Thymus (tissue), 11 donors: ENCODE data around the gene PBXIP1. TPM values are rescaled to one million over a fixed set of nuclear protein-coding genes. Genes with fewer than 3 reads are reported as not detected.
A peak's percentile ranks its signal among the peaks of the same experiment; 100 is the strongest.

Experiments
- DNase-seq, 9 donors: peaks; one replicate each; pipeline ENCODE4 v3.0.0-alpha.2; 2013; ENCODE audit warnings: low spot score in 9 of 9, low read depth in 6 of 9, missing footprints in 1 of 9
- H3K27ac ChIP-seq, 2 donors: one replicate each; pipeline ENCODE4 v1.5.1; 2013; ENCODE audit warnings: control low read depth in 1 of 2, low read depth in 1 of 2, low read length in 1 of 2, mild to moderate bottlenecking in 1 of 2, moderate library complexity in 1 of 2
- H3K27me3 ChIP-seq, 2 donors: one replicate each; pipeline ENCODE4 v1.5.1; 2013; ENCODE audit warnings: low read length in 1 of 2; ENCODE audit not compliant: control insufficient read depth in 2 of 2, insufficient read depth in 1 of 2
- H3K36me3 ChIP-seq, 2 donors: one replicate each; pipeline ENCODE4 v1.5.1; 2013; ENCODE audit warnings: low read length in 1 of 2, mild to moderate bottlenecking in 1 of 2, moderate library complexity in 1 of 2; ENCODE audit not compliant: control insufficient read depth in 2 of 2, insufficient read depth in 2 of 2
- H3K4me1 ChIP-seq, 2 donors: one replicate each; pipeline ENCODE4 v1.5.1; 2013; ENCODE audit warnings: low read length in 2 of 2; ENCODE audit not compliant: control insufficient read depth in 2 of 2, insufficient read depth in 2 of 2
- H3K4me3 ChIP-seq, 2 donors: one replicate each; pipeline ENCODE4 v1.5.1; 2013; ENCODE audit warnings: low read length in 2 of 2, control low read depth in 1 of 2, mild to moderate bottlenecking in 1 of 2
- H3K9me3 ChIP-seq, 2 donors: one replicate each; pipeline ENCODE4 v1.5.1; 2013; ENCODE audit warnings: low read length in 1 of 2, mild to moderate bottlenecking in 1 of 2; ENCODE audit not compliant: control insufficient read depth in 2 of 2, insufficient read depth in 1 of 2
- WGBS: extraction: QIAGEN DNeasy Blood & Tissue Kit; methylation state at CpG from one replicate; pipeline ENCODE4 v1.1.7; 2013; 5-methylcytosine and 5-hydroxymethylcytosine counted together
- polyA plus RNA-seq: library from polyadenylated mRNA; stranded (reverse); fragments of 200-250 nt; gene quantifications from one replicate; pipeline ENCODE4 v1.2.3, GENCODE V29; 2013
- total RNA-seq: library from RNA; stranded (reverse); fragments of 120-200 nt; gene quantifications from one replicate; pipeline ENCODE4 v1.2.4, GENCODE V29; 2013
- donor health status: healthy.

The PBXIP1 gene
- total and polyA plus RNA-seq, 2 donors = 91.5 to 104 TPM

DNA sequence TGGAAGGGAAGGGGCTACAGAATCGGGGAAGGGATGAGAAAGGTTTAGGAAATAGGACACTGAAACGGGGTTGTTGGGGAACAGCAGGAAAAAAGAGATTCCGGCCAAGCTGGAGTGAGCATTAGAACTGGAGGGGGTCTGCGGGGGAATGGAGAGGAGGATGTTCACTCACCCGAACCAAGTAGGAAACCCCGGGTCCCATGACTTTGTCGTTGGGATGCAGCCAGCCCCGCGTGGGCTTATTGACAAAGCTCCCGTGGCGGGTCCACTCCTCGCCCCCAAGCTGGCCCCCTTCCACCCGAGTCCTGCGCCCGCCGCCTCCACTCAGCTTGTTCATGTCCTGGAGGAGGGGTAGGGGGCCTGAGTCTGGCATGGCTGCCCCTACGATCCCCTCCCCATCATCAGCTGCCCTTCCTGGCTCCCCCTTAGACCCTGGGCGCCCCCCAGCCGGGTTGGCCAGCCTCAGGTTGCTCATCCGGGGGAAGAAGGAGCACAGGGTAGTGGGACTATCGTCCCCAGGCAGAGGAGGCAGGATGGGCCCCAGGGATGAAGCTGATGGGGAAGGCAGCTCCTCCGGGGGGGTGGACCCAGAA, 14.1 kb upstream of the PBXIP1 start:
- no peak for DNase-seq
- H3K27me3 ChIP-seq = no peaks in the 10 kb centered on the region
- peaks cover 11 to 36% of the 10 kb centered on the region in 2 donors for H3K4me1 ChIP-seq
- peaks cover 33 to 41% of the 10 kb centered on the region in 2 donors for H3K36me3 ChIP-seq
- H3K9me3 ChIP-seq = peaks cover 0 to 3% of the 10 kb centered on the region in 2 donors
- H3K27ac ChIP-seq = peak overlapping the region; percentile 43 to 70
- WGBS = 83% methylated on average over 22 of the region's 22 CpGs
- H3K4me3 ChIP-seq = peak overlapping the region in 1 of 2 donors; percentile 4

DNA sequence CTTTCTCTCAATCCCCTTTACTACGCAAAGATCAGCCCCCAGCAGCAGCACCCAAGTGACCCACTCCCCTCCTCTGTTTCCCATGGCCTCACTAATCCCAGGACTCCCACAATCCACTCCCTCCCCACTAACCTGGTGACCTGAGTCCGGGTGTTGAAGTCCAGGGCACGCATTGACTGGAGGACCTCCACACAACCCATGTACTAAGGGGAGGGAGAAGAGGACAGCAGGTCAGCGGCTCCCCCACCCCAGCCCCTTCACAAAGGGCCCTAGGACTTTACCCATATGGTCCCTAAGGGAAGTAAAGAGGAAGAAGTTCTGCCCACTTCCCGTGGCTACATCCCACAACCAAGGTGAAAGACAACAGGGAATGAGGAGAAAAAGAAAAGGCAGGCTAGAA, 13.3 kb upstream of the PBXIP1 start:
- DNase-seq = no peak
- Histone ChIP-seq H3K27me3 (no peaks in the 10 kb centered on the region), H3K4me1 (peaks cover 11 to 36% of the 10 kb centered on the region in 2 donors), H3K4me3 (no peak overlapping the region), H3K36me3 (peaks cover 40 to 45% of the 10 kb centered on the region in 2 donors), H3K9me3 (peaks cover 0 to 3% of the 10 kb centered on the region in 2 donors), H3K27ac (no peak overlapping the region)
- 94% methylated on average over 5 of the region's 5 CpGs for WGBS

DNA sequence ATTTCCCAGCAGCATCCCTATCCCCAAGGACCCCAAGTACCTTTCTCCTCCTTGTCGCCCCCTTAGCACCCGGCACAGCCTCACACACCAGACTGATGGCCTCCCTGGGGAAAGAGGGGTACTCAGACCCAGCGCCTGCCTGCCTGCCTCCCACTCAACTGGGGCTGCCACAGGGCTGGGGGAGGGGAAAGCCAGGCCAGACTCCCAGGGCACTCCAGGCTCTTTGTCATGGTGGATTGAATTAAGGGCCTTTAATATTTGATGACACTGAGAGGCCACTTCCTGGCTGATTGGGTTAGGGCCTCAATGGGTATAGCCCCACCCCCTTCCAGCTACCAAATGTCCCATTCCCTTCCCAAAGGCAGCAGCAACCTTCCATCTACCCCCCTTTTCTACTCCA, 12.8 kb upstream of the PBXIP1 start:
- peaks cover 0 to 2% of the 10 kb centered on the region in 2 donors for H3K9me3 ChIP-seq
- H3K27me3 ChIP-seq = no peaks in the 10 kb centered on the region
- peak overlapping the region in 1 of 2 donors; percentile 12 for H3K27ac ChIP-seq
- DNase-seq = no peak
- peaks cover 43 to 49% of the 10 kb centered on the region in 2 donors for H3K36me3 ChIP-seq
- H3K4me3 ChIP-seq = no peak overlapping the region
- H3K4me1 ChIP-seq = peaks cover 11 to 37% of the 10 kb centered on the region in 2 donors
- 99% methylated on average over 3 of the region's 3 CpGs for WGBS

DNA sequence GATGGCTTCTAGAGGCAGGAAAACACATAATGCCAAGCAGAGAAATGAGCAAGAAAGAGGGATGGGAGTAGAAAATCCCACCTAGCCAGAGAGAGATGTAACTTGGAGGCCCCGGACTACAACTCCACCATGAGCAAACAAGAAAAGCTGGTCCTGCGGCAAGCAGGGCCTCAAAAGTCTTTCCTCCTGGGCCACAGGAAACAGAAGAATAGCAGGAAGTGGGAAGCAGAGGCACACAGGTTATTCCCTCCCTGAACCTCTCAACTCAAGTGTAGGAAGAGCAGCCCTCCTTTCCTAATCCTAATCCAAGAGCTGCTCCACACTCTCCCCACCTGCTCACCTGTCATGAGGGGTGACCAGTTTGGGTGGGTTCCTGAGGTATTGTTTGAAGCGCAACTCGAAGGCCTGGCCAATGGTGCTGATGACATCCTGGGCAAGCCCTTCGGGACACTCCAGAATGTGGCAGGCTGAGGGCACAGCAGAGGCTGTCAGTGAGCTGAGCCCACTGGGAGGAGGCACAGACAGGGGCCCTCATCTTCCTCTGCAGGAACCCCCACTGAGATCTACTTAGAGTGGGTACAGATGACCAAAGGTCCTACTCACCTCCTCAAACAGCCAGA, 11.5 kb upstream of the PBXIP1 start:
- no peaks in the 10 kb centered on the region for H3K9me3 ChIP-seq
- WGBS = 95% methylated on average over 5 of the region's 5 CpGs
- H3K4me3 ChIP-seq = no peak overlapping the region
- peaks cover 52 to 59% of the 10 kb centered on the region in 2 donors for H3K36me3 ChIP-seq
- H3K27ac ChIP-seq = no peak overlapping the region
- H3K27me3 ChIP-seq = no peaks in the 10 kb centered on the region
- H3K4me1 ChIP-seq = peaks cover 6 to 35% of the 10 kb centered on the region in 2 donors
- no peak for DNase-seq

DNA sequence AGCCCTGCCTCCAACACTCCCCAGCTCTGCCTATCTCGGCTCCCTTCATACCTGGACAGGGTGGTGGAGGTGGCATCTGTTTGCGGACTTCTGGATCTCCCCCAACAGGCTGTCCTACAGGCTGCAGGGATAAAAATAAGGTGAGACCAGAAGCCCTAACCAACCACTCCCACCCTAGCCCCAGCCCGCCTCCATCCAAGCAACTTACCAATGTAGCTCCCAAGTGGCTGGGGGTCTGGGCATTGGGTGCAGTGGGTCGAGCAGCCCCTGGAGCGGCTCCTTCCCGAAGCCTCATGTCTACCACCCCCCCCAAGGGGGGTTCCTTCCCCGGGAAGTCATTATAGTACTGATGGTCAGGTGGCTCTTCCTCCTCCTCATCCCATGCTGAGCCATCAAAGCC, 10.2 kb upstream of the PBXIP1 start:
- Histone ChIP-seq H3K27ac (no peak overlapping the region), H3K36me3 (peaks cover 52 to 59% of the 10 kb centered on the region in 2 donors), H3K9me3 (peaks cover 0 to 5% of the 10 kb centered on the region in 2 donors), H3K27me3 (no peaks in the 10 kb centered on the region), H3K4me3 (no peak overlapping the region), H3K4me1 (peaks cover 4 to 28% of the 10 kb centered on the region in 2 donors)
- no peak for DNase-seq
- 96% methylated on average over 7 of the region's 7 CpGs for WGBS

DNA sequence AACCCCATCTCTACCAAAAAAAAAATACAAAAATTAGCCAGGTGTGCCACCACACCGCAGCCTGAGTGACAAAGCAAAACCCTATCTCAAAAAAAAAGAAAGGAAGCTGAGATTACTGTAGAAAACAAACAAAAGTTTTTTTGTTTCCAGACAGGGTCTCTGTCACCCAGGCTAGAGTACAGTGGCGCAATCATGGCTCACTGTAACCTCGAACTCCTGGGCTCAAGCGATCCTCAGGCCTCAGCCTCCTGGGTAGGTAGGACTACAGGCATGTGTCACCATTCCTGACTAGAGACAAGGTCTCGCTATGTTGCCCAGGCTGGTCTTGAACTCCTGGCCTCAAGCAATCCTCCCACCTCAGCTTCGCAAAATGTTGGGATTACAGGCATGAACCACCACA, 8.5 kb upstream of the PBXIP1 start:
- peaks cover 0 to 5% of the 10 kb centered on the region in 2 donors for H3K9me3 ChIP-seq
- 88% methylated on average over 6 of the region's 6 CpGs for WGBS
- H3K4me3 ChIP-seq = no peak overlapping the region
- H3K27ac ChIP-seq = no peak overlapping the region
- no peaks in the 10 kb centered on the region for H3K27me3 ChIP-seq
- peaks cover 56 to 57% of the 10 kb centered on the region in 2 donors for H3K36me3 ChIP-seq
- DNase-seq = no peak
- peaks cover 8 to 28% of the 10 kb centered on the region in 2 donors for H3K4me1 ChIP-seq

DNA sequence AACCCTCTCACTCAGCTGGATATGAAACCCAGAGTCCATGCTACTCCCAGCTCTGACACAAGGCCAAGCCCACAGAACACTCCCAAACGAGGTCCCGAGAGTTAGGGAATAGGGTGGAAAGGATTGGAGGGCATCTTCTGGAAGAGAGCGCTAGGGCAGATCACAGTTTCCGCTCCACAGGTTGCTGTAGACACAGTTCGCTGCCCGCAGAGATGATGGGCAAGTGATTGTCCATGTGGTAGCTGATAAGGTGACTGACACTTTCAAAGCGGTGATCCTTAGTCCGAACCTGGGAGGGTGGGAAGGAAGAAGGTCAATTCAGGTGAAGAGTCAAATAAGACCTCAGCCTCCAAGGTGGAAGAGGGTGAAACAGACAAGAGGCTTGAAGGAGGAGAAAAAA, 7.7 kb upstream of the PBXIP1 start:
- Histone ChIP-seq H3K27ac (no peak overlapping the region), H3K9me3 (peaks cover 0 to 5% of the 10 kb centered on the region in 2 donors), H3K4me1 (peaks cover 8 to 28% of the 10 kb centered on the region in 2 donors), H3K4me3 (no peak overlapping the region), H3K36me3 (peaks cover 58 to 63% of the 10 kb centered on the region in 2 donors), H3K27me3 (no peaks in the 10 kb centered on the region)
- WGBS = 95% methylated on average over 8 of the region's 8 CpGs
- no peak for DNase-seq

DNA sequence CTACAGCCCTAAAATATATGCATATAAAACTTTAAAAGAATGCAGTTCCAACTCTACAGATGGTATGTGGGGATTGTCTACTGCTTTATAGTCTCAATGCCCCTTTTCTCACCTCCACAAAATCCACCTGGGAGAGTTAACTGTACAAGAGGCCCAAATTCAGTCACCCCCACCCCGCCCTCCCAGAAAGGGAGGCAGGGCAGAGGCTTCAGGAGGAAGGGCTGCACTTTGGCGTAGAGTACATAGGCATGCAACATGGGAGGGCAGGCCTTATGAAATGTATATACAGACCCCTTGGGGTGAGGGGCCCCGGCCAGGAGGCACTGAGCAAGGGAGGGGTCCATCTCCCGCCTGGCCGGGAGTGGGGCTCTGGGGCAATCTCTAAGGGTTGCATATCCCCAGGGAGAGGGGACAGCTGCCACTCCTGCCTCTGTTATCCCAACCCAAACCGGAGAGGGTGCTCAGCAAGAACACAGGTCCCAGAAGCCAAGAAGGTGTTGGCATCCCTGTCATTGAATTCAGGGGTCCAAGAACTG, 7.0 kb upstream of the PBXIP1 start:
- DNase-seq = no peak
- peaks cover 54 to 66% of the 10 kb centered on the region in 2 donors for H3K36me3 ChIP-seq

DNA sequence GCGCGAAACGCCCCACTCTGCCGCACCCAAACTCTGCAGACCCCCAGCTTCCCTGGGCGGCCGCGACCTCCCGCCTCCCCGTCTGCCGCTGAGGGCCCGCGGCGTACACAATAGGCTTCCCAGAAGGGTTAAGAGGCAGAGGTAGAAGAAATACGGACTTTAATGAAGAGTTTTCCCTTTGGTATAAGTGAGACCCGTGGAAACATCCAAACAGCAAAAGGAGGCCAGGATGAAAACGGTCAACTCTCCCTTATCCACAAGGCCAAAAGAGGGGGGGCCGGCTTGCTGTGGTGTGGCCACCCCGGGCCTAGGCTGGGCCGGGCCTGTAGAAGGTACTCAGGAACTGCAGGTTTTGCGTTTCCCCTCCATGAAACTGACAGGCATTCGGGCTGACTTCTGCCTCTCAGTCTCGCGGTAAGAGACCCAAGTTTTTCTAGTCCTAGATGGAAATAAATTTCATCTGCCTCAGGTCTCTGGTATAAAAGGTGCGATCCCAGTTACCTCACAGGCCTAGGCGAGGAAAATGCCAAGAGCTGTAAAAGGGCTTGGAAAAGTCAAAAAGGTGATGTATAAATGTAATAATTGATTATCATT, 6.4 kb upstream of the PBXIP1 start:
- WGBS = 5% methylated on average over 25 of the region's 25 CpGs
- peaks cover 48 to 66% of the 10 kb centered on the region in 2 donors for H3K36me3 ChIP-seq
- DNase-seq = peak in 1 of 9 donors; percentile 72
- H3K27me3 ChIP-seq = no peaks in the 10 kb centered on the region
- H3K4me1 ChIP-seq = peaks cover 8 to 36% of the 10 kb centered on the region in 2 donors
- peaks cover 0 to 5% of the 10 kb centered on the region in 2 donors for H3K9me3 ChIP-seq
- H3K4me3 ChIP-seq = peak overlapping the region; percentile 78 to 85
- H3K27ac ChIP-seq = peak overlapping the region; percentile 97 to 99

More for the DNA sequence above, 7.0 kb upstream of the PBXIP1 start:
- 94% methylated on average over 6 of the region's 6 CpGs for WGBS
- peak overlapping the region in 1 of 2 donors; percentile 85 for H3K4me3 ChIP-seq
- H3K4me1 ChIP-seq = peaks cover 8 to 32% of the 10 kb centered on the region in 2 donors
- H3K27ac ChIP-seq = no peak overlapping the region
- H3K27me3 ChIP-seq = no peaks in the 10 kb centered on the region
- H3K9me3 ChIP-seq = peaks cover 0 to 5% of the 10 kb centered on the region in 2 donors
